ENCODE results near the gene EVI5L. TPM values are rescaled to one million over a fixed set of nuclear protein-coding genes. Genes with fewer than 3 reads are reported as not detected.

EVI5L gene
- total and polyA plus RNA-seq, 2 of the 13 experiments (the other 11 are each of a cell fraction or from before 2014, with no cell fraction given): 1.7 to 2.4 TPM

GRCh38 chr19:7903244-7904073 lies 73.4 kb downstream of the EVI5L start, which contains the start of gene MAP2K7 (continued):
- peak; percentile 36; the same call in 1 of the 2 replicates for TF ChIP-seq UBTF (CRISPR knock-in tag; IDR thresholded peaks at IDR 0.05)
- TF ChIP-seq JARID2 (CRISPR knock-in tag; IDR thresholded peaks at IDR 0.05; ENCODE audit: insufficient replicate concordance): peak; percentile 47
- TF ChIP-seq ETS1 (CRISPR knock-in tag; IDR thresholded peaks at IDR 0.05): no peak; the same call in 1 of the 2 replicates
- TF ChIP-seq TMF1 (CRISPR knock-in tag; IDR thresholded peaks at IDR 0.05; ENCODE audit: low read depth): peak; percentile 23
- peak; percentile 80; the same call in 1 of the 2 replicates for TF ChIP-seq MXD3 (CRISPR knock-in tag; IDR thresholded peaks at IDR 0.05)
- no peak for TF ChIP-seq FOSL1 (CRISPR knock-in tag; IDR thresholded peaks at IDR 0.05; ENCODE audit: borderline replicate concordance)
- TF ChIP-seq SP5 (CRISPR knock-in tag; IDR thresholded peaks at IDR 0.05; ENCODE audit: borderline replicate concordance, low read depth): peak; percentile 84
- peak; percentile 78 for TF ChIP-seq GABPB1 (CRISPR knock-in tag; IDR thresholded peaks at IDR 0.05)
- peak; percentile 80 to 91 for TF ChIP-seq HMGXB4 (CRISPR knock-in tag; IDR thresholded peaks at IDR 0.05; ENCODE audit: borderline replicate concordance in 1 of 2, low read depth in 1 of 2)
- no peak for TF ChIP-seq ZNF382 (CRISPR knock-in tag; IDR thresholded peaks at IDR 0.05; ENCODE audit: borderline replicate concordance)
- TF ChIP-seq BCLAF1 (IDR thresholded peaks at IDR 0.05): no peak
- TF ChIP-seq CBX5 (CRISPR knock-in tag; IDR thresholded peaks at IDR 0.05; ENCODE audit: borderline replicate concordance): peak; percentile 87; the same call in 1 of the 2 replicates
- peak; percentile 65 for TF ChIP-seq ZNF781 (CRISPR knock-in tag; IDR thresholded peaks at IDR 0.05; ENCODE audit: borderline replicate concordance, not compliant biosample characterization)
- peak; percentile 31; the same call in 1 of the 2 replicates for TF ChIP-seq GMEB2 (CRISPR knock-in tag; IDR thresholded peaks at IDR 0.05; ENCODE audit: low read depth)
- TF ChIP-seq ZNF225 (CRISPR knock-in tag; IDR thresholded peaks at IDR 0.05): peak; percentile 46; the same call in 1 of the 2 replicates
- peak; percentile 59; the same call in 1 of the 2 replicates for TF ChIP-seq CBFB (CRISPR knock-in tag; IDR thresholded peaks at IDR 0.05)
- TF ChIP-seq PHF21A (CRISPR knock-in tag; IDR thresholded peaks at IDR 0.05): no peak; the same call in 1 of the 2 replicates
